K562 (cell line): ENCODE results near the gene SPHK2. TPM values are rescaled to one million over a fixed set of nuclear protein-coding genes. Genes with fewer than 3 reads are reported as not detected.

Source experiments
- ATF7 ChIP-seq: fragments of 450-650 bp; IDR thresholded peaks from 2 replicates; pipeline ENCODE4 v1.7.1; 2014; ENCODE audit warnings: mild to moderate bottlenecking, moderate library complexity
- BRD4 ChIP-seq: fragments of 200-600 bp; sonication (generic); IDR thresholded peaks from 2 replicates; pipeline ENCODE4 v1.6.1; 2017; ENCODE audit warnings: inconsistent platforms
- HEY1 ChIP-seq: fragments of 250-450 bp; sonication (Bioruptor Pico); IDR thresholded peaks from 2 replicates; pipeline ENCODE4 v1.5.0; 2020; ENCODE audit warnings: mild to moderate bottlenecking, moderate library complexity, borderline replicate concordance
- MAZ ChIP-seq, 2 experiments: fragments of 450-650 bp in 1 of 2; sonication (generic) in 1 of 2; formaldehyde crosslinking; IDR thresholded peaks in 1 of 2; conservative IDR thresholded peaks in 1 of 2; 2 replicates each; pipeline versions ENCODE4 v1.4.0 to v1.5.0; 2020; ENCODE audit warnings: mild to moderate bottlenecking in 1 of 2, missing genetic modification reagents in 1 of 2
- MXI1 ChIP-seq: IDR thresholded peaks from 2 replicates; pipeline ENCODE4 v1.6.1; 2011; ENCODE audit warnings: low read depth, mild to moderate bottlenecking, improper control_type of control experiment, low read length
- NUFIP1 ChIP-seq: fragments of 450-650 bp; IDR thresholded peaks from 2 replicates; pipeline ENCODE4 v1.6.1; 2018; ENCODE audit not compliant: partially characterized antibody
- PRMT5 ChIP-seq: sonication (generic); formaldehyde crosslinking; IDR thresholded peaks from 2 replicates; pipeline ENCODE4 v1.5.0; 2020; ENCODE audit warnings: missing genetic modification reagents
- STAT5A ChIP-seq: IDR thresholded peaks from 2 replicates; pipeline ENCODE4 v1.6.1; 2012; ENCODE audit warnings: low read length, inconsistent platforms, borderline replicate concordance
- TEAD2 ChIP-seq: fragments of 450-650 bp; IDR thresholded peaks from 2 replicates; pipeline ENCODE4 v1.6.1; 2016; ENCODE audit warnings: missing genetic modification characterization, control low read depth, missing compliant biosample characterization
- ZKSCAN3 ChIP-seq: fragments of 250-450 bp; sonication (Bioruptor Pico); IDR thresholded peaks from 2 replicates; pipeline ENCODE4 v1.4.0; 2020
- ZNF12 ChIP-seq: sonication (generic); formaldehyde crosslinking; IDR thresholded peaks from 2 replicates; pipeline ENCODE4 v1.4.0; 2020; ENCODE audit warnings: mild to moderate bottlenecking, missing genetic modification reagents
- ZNF696 ChIP-seq: fragments of 250-450 bp; sonication (Bioruptor Pico); conservative IDR thresholded peaks from 2 replicates; pipeline ENCODE4 v1.4.0; 2020; ENCODE audit warnings: mild to moderate bottlenecking, moderate library complexity
- ZNF830 ChIP-seq: fragments of 250-450 bp; sonication (Bioruptor Pico); IDR thresholded peaks from 2 replicates; pipeline ENCODE4 v1.5.0; 2021; ENCODE audit warnings: mild to moderate bottlenecking
- polyA plus RNA-seq, 8 experiments: library from polyadenylated mRNA; depleted of rRNA in 4 of 8; stranded (reverse) in 5 of 8; unstranded in 3 of 8; fragments of >200 nt; fragmentation: Nextera tagmentation in 2 of 8; fragmentation: Illumina TruSeq in 1 of 8; extraction: Ambion mirVana in 2 of 8; extraction: Trizol in 1 of 8; gene quantifications; 2 replicates each; pipeline versions ENCODE4 v1.2.1 to v1.2.3, GENCODE V29; 2011 to 2014; ENCODE audit warnings: inconsistent platforms in 1 of 8, missing spikeins in 1 of 8
- total RNA-seq, 7 experiments: library from RNA; depleted of rRNA in 6 of 7; stranded (reverse); fragments of >200 nt in 6 of 7; fragmentation: Illumina TruSeq in 2 of 7; extraction: Trizol in 2 of 7; gene quantifications; 2 replicates each; pipeline versions ENCODE4 v1.2.1 to v1.2.3, GENCODE V29; 2011 to 2021; ENCODE audit warnings: low replicate concordance in 1 of 7
- TF ChIP-seq, protein P1 (sequence below): fragments of 150-350 bp; IDR thresholded peaks from 2 replicates; pipeline ENCODE4 v1.6.1; 2014; ENCODE audit warnings: low read depth, mild to moderate bottlenecking, low read length, borderline replicate concordance
- TF ChIP-seq, protein P2 (sequence below): fragments of 450-650 bp; formaldehyde crosslinking; IDR thresholded peaks from 2 replicates; pipeline ENCODE4 v1.4.0; 2020; ENCODE audit warnings: mild to moderate bottlenecking
- TF ChIP-seq, protein P3 (sequence below): fragments of 150-350 bp; conservative IDR thresholded peaks from 2 replicates; pipeline ENCODE4 v1.6.1; 2014; ENCODE audit warnings: low read length
- TF ChIP-seq, protein P4 (sequence below): conservative IDR thresholded peaks from 2 replicates; pipeline ENCODE4 v1.6.1; 2011; ENCODE audit warnings: low read depth, mild to moderate bottlenecking, low read length; ENCODE audit not compliant: control insufficient read depth
- TF ChIP-seq, protein P5 (sequence below): fragments of 450-650 bp; IDR thresholded peaks from 2 replicates; pipeline ENCODE4 v1.6.1; 2016

SPHK2 gene
- total and polyA plus RNA-seq, 9 of the 15 experiments (the other 6 are each of a cell fraction or from before 2014, with no cell fraction given), result 0.10 to 15.2 (median 2.9) TPM

DNA sequence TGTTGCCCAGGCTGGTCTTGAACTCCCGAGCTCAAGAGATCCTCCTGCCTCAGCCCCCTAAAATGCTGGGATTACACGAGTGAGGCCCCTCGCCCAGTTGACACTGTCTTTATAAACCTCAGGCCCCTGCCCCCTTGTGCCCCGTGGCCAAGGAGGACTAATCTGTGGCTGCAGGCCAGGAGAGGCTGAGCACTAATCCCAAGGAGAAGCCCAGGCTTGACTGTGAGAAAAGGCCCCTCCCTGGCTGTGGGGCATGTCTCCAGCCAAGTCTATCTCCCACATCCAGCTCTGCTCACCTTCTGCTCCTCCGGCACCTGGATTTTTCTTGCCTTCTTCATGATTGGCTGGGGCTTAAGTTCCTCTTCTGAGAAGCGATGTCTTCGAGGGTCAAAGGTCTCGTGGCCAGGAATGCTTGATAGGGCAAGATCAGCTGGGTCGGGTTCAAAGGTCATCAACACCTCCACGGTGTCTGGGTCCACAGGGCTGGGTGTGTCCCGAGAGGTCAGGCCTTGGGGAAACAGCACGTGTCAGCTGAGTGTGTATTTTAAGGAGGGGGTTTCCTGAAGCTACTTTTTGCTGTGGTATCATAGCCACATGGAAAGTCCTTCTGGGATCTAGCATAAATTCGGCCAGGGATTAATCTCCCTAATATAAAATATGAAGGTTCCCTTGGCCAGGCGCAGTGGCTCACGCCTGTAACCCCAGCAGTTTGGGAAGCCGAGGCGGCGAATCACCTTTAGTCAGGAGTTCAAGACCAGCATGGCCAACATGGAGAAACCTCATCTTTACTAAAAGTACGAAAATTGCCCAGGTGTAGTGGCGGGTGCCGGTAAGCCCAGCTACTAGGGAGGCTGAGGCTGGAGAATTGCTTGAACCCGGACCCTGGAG is 14.1 kb downstream of the SPHK2 start (continued):
- TF ChIP-seq, protein P1, sequence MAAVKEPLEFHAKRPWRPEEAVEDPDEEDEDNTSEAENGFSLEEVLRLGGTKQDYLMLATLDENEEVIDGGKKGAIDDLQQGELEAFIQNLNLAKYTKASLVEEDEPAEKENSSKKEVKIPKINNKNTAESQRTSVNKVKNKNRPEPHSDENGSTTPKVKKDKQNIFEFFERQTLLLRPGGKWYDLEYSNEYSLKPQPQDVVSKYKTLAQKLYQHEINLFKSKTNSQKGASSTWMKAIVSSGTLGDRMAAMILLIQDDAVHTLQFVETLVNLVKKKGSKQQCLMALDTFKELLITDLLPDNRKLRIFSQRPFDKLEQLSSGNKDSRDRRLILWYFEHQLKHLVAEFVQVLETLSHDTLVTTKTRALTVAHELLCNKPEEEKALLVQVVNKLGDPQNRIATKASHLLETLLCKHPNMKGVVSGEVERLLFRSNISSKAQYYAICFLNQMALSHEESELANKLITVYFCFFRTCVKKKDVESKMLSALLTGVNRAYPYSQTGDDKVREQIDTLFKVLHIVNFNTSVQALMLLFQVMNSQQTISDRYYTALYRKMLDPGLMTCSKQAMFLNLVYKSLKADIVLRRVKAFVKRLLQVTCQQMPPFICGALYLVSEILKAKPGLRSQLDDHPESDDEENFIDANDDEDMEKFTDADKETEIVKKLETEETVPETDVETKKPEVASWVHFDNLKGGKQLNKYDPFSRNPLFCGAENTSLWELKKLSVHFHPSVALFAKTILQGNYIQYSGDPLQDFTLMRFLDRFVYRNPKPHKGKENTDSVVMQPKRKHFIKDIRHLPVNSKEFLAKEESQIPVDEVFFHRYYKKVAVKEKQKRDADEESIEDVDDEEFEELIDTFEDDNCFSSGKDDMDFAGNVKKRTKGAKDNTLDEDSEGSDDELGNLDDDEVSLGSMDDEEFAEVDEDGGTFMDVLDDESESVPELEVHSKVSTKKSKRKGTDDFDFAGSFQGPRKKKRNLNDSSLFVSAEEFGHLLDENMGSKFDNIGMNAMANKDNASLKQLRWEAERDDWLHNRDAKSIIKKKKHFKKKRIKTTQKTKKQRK, result no peak
- TF ChIP-seq, protein P2, sequence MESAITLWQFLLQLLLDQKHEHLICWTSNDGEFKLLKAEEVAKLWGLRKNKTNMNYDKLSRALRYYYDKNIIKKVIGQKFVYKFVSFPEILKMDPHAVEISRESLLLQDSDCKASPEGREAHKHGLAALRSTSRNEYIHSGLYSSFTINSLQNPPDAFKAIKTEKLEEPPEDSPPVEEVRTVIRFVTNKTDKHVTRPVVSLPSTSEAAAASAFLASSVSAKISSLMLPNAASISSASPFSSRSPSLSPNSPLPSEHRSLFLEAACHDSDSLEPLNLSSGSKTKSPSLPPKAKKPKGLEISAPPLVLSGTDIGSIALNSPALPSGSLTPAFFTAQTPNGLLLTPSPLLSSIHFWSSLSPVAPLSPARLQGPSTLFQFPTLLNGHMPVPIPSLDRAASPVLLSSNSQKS (CRISPR knock-in tag), result no peak
- TF ChIP-seq TEAD2 (tag) (peak; percentile 64), MAZ (CRISPR knock-in tag; conservative IDR thresholded peaks at IDR 0.05 in 1 of 2, IDR thresholded peaks at IDR 0.05 in 1 of 2) (0 out of 4 replicates have a peak, but pooled peaks of 1 of the 2 experiments have one; percentile 50), ATF7 (0 out of 2 replicates have a peak, but pooled peaks have one; percentile 5), NUFIP1 (no peak), PRMT5 (CRISPR knock-in tag) (no peak), STAT5A (0 out of 2 replicates have a peak, but pooled peaks have one; percentile 31), ZKSCAN3 (CRISPR knock-in tag) (no peak), MXI1 (no peak), ZNF696 (CRISPR knock-in tag) (no peak), BRD4 (no peak), HEY1 (CRISPR knock-in tag) (no peak), ZNF830 (no peak), ZNF12 (CRISPR knock-in tag) (no peak)
- TF ChIP-seq, protein P3, sequence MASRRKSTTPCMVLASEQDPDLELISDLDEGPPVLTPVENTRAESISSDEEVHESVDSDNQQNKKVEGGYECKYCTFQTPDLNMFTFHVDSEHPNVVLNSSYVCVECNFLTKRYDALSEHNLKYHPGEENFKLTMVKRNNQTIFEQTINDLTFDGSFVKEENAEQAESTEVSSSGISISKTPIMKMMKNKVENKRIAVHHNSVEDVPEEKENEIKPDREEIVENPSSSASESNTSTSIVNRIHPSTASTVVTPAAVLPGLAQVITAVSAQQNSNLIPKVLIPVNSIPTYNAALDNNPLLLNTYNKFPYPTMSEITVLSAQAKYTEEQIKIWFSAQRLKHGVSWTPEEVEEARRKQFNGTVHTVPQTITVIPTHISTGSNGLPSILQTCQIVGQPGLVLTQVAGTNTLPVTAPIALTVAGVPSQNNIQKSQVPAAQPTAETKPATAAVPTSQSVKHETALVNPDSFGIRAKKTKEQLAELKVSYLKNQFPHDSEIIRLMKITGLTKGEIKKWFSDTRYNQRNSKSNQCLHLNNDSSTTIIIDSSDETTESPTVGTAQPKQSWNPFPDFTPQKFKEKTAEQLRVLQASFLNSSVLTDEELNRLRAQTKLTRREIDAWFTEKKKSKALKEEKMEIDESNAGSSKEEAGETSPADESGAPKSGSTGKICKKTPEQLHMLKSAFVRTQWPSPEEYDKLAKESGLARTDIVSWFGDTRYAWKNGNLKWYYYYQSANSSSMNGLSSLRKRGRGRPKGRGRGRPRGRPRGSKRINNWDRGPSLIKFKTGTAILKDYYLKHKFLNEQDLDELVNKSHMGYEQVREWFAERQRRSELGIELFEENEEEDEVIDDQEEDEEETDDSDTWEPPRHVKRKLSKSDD, result no peak
- TF ChIP-seq, protein P4, sequence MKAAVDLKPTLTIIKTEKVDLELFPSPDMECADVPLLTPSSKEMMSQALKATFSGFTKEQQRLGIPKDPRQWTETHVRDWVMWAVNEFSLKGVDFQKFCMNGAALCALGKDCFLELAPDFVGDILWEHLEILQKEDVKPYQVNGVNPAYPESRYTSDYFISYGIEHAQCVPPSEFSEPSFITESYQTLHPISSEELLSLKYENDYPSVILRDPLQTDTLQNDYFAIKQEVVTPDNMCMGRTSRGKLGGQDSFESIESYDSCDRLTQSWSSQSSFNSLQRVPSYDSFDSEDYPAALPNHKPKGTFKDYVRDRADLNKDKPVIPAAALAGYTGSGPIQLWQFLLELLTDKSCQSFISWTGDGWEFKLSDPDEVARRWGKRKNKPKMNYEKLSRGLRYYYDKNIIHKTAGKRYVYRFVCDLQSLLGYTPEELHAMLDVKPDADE, result no peak
- TF ChIP-seq, protein P5, sequence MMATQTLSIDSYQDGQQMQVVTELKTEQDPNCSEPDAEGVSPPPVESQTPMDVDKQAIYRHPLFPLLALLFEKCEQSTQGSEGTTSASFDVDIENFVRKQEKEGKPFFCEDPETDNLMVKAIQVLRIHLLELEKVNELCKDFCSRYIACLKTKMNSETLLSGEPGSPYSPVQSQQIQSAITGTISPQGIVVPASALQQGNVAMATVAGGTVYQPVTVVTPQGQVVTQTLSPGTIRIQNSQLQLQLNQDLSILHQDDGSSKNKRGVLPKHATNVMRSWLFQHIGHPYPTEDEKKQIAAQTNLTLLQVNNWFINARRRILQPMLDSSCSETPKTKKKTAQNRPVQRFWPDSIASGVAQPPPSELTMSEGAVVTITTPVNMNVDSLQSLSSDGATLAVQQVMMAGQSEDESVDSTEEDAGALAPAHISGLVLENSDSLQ, result peak; percentile 45
